ENCODE data around the gene CLCN7. TPM values are rescaled to one million over a fixed set of nuclear protein-coding genes. Genes with fewer than 3 reads are reported as not detected.

CLCN7 gene
- total and polyA plus RNA-seq, 2 experiments from 2014 or later, result 17.4 to 53.8 TPM

GRCh38 chr16:1494711-1495110, 19.9 kb upstream of the CLCN7 start:
- H3K4me3 Mint-ChIP-seq, result peak overlapping the region; percentile 90; the same call in 2 of the 3 replicates
- Histone ChIP-seq H3K79me2 (replicated peaks; ENCODE audit: insufficient read depth) (peaks cover 3% of the 10 kb centered on the region; the same call in 1 of the 2 replicates), H3F3A (replicated peaks; ENCODE audit: low read depth) (0 out of 2 replicates have a peak, but pooled peaks cover 6% of the 10 kb centered on the region), H3K36me3 (ENCODE audit: insufficient read depth) (peaks cover 6% of the 10 kb centered on the region), H3K9me2 (ENCODE audit: insufficient read depth) (no peaks in the 10 kb centered on the region), H3K27ac (ENCODE audit: low read depth) (no peak overlapping the region), H4K20me1 (replicated peaks; ENCODE audit: insufficient read depth) (no peaks in the 10 kb centered on the region), H3K4me2 (peak overlapping the region; percentile 88; the same call in 1 of the 2 replicates), H3K4me3 (peak overlapping the region; percentile 85; the same call in 1 of the 2 replicates), H3K27me3 (ENCODE audit: insufficient read depth) (no peaks in the 10 kb centered on the region), H2AFZ (no peak overlapping the region), H3K4me1 (ENCODE audit: insufficient read depth) (0 out of 2 replicates have a peak, but pooled peaks cover 4% of the 10 kb centered on the region)
- H3K4me1 Mint-ChIP-seq, result peaks cover 6% of the 10 kb centered on the region; the same call in 2 of the 3 replicates
- ATAC-seq (no peak), DNase-seq (ENCODE audit: low spot score) (no peak)
- H3K27ac Mint-ChIP-seq, result no peak overlapping the region
- TF ChIP-seq, protein P1, sequence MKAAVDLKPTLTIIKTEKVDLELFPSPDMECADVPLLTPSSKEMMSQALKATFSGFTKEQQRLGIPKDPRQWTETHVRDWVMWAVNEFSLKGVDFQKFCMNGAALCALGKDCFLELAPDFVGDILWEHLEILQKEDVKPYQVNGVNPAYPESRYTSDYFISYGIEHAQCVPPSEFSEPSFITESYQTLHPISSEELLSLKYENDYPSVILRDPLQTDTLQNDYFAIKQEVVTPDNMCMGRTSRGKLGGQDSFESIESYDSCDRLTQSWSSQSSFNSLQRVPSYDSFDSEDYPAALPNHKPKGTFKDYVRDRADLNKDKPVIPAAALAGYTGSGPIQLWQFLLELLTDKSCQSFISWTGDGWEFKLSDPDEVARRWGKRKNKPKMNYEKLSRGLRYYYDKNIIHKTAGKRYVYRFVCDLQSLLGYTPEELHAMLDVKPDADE (IDR thresholded peaks at IDR 0.05), result no peak
- TF ChIP-seq STAT1 (IDR thresholded peaks at IDR 0.05; ENCODE audit: unreplicated experiment) (no peak), ZNF462 (CRISPR knock-in tag; IDR thresholded peaks at IDR 0.05) (no peak), POLR2AphosphoS5 (IDR thresholded peaks at IDR 0.05; ENCODE audit: low read depth) (no peak), ZNF114 (CRISPR knock-in tag; IDR thresholded peaks at IDR 0.05) (no peak), EZH2 (IDR thresholded peaks at IDR 0.05; ENCODE audit: low read depth, unreplicated experiment) (no peak), ZNF331 (CRISPR knock-in tag; IDR thresholded peaks at IDR 0.05; ENCODE audit: low read depth) (no peak), NANOG (IDR thresholded peaks at IDR 0.05; ENCODE audit: borderline replicate concordance) (no peak), CREB1 (CRISPR knock-in tag; IDR thresholded peaks at IDR 0.05; ENCODE audit: low read depth) (no peak), CTCF (conservative IDR thresholded peaks at IDR 0.05; ENCODE audit: low read depth in 2 of 2) (no peak), EZH2phosphoT487 (IDR thresholded peaks at IDR 0.05; ENCODE audit: unreplicated experiment) (no peak), JUNB (IDR thresholded peaks at IDR 0.05; ENCODE audit: unreplicated experiment) (no peak)
- TF ChIP-seq, protein P2, sequence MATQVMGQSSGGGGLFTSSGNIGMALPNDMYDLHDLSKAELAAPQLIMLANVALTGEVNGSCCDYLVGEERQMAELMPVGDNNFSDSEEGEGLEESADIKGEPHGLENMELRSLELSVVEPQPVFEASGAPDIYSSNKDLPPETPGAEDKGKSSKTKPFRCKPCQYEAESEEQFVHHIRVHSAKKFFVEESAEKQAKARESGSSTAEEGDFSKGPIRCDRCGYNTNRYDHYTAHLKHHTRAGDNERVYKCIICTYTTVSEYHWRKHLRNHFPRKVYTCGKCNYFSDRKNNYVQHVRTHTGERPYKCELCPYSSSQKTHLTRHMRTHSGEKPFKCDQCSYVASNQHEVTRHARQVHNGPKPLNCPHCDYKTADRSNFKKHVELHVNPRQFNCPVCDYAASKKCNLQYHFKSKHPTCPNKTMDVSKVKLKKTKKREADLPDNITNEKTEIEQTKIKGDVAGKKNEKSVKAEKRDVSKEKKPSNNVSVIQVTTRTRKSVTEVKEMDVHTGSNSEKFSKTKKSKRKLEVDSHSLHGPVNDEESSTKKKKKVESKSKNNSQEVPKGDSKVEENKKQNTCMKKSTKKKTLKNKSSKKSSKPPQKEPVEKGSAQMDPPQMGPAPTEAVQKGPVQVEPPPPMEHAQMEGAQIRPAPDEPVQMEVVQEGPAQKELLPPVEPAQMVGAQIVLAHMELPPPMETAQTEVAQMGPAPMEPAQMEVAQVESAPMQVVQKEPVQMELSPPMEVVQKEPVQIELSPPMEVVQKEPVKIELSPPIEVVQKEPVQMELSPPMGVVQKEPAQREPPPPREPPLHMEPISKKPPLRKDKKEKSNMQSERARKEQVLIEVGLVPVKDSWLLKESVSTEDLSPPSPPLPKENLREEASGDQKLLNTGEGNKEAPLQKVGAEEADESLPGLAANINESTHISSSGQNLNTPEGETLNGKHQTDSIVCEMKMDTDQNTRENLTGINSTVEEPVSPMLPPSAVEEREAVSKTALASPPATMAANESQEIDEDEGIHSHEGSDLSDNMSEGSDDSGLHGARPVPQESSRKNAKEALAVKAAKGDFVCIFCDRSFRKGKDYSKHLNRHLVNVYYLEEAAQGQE (IDR thresholded peaks at IDR 0.05; ENCODE audit: unreplicated experiment), result no peak
- peaks cover 30% of the 10 kb centered on the region for H3K36me3 Mint-ChIP-seq (ENCODE audit: low read depth)
- H3K9me3 Mint-ChIP-seq, result no peaks in the 10 kb centered on the region
- peaks cover 9% of the 10 kb centered on the region for H3K27me3 Mint-ChIP-seq (ENCODE audit: insufficient read depth, low read depth, poor library complexity)

All from GM23338 (cell line).